Erythroblast (primary cell): ENCODE measurements around the gene DCUN1D5.

Experiments
- GATA1 ChIP-seq: IDR thresholded peaks from 2 replicates; pipeline ENCODE4 v1.6.1; 2011; ENCODE audit warnings: low read depth, mild to moderate bottlenecking, control low read depth, low read length, moderate library complexity
- POLR2A ChIP-seq: IDR thresholded peaks from 2 replicates; pipeline ENCODE4 v1.6.1; 2011; ENCODE audit warnings: mild to moderate bottlenecking, low read length

DNA sequence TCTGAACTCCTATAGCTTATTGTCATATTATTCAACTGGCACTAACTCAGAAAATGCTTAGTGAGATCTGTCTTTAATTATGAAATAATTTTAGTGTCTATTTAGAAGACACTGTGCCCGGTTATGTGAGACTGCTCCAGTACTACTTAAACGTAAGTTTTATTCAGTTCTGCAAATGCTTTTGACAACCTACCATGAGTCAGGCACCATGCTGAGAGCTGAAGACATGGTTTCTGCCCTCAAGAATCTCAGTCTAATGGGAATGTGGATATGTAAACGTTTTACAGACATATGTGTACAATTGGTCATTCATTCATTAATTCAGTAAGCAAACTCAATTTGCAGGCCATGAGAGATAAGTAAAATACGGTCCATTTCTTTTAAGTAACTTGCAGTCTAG lies 40.0 kb downstream of the DCUN1D5 start:
- TF ChIP-seq POLR2A (no peak), GATA1 (no peak)
